ENCODE results near the gene APRT. TPM values are rescaled to one million over a fixed set of nuclear protein-coding genes. Genes with fewer than 3 reads are reported as not detected.

APRT gene
- total RNA-seq, 2 donors from 2014 or later, result 165 to 211 TPM

GRCh38 chr16:88762941-88763340 is 48.8 kb downstream of the APRT start:
- 82% methylated on average over 10 of the region's 10 CpGs for WGBS
- no peaks in the 10 kb centered on the region for H3K27me3 ChIP-seq (replicated peaks; ENCODE audit: insufficient read depth)
- intact Hi-C loops (cut with DNase I), result no loop called here
- no peak for TF ChIP-seq CTCF (IDR thresholded peaks at IDR 0.05)
- TF ChIP-seq POLR2A (IDR thresholded peaks at IDR 0.05), result no peak
- TF ChIP-seq POLR2AphosphoS5 (IDR thresholded peaks at IDR 0.05), result no peak
- no peak overlapping the region for H3K4me3 ChIP-seq
- peak overlapping the region; percentile 87 to 95 for H3K27ac ChIP-seq
- DNase-seq (ENCODE audit: low spot score), result no peak
- no peaks in the 10 kb centered on the region for H3K9me3 ChIP-seq
- H3K4me1 ChIP-seq (replicated peaks), result peaks cover 56% of the 10 kb centered on the region
- H3K36me3 ChIP-seq, result no peaks in the 10 kb centered on the region

- TF ChIP-seq POLR2AphosphoS5 (IDR thresholded peaks at IDR 0.05) (no peak), POLR2A (IDR thresholded peaks at IDR 0.05) (no peak), CTCF (IDR thresholded peaks at IDR 0.05) (no peak)
- Histone ChIP-seq H3K27me3 (replicated peaks; ENCODE audit: insufficient read depth) (no peaks in the 10 kb centered on the region), H3K4me3 (no peak overlapping the region), H3K36me3 (no peaks in the 10 kb centered on the region), H3K4me1 (replicated peaks) (peaks cover 61% of the 10 kb centered on the region), H3K27ac (peak overlapping the region; percentile 87 to 95), H3K9me3 (no peaks in the 10 kb centered on the region)
- intact Hi-C loops (cut with DNase I), result no loop called here
- WGBS, result 71% methylated on average over 9 of the region's 16 CpGs
- DNase-seq (ENCODE audit: low spot score), result no peak
Observed at GRCh38 chr16:88762258-88762870, 49.4 kb downstream of the APRT start.

- Histone ChIP-seq H3K27me3 (replicated peaks; ENCODE audit: insufficient read depth) (no peaks in the 10 kb centered on the region), H3K27ac (peak overlapping the region; percentile 87 to 95), H3K4me3 (no peak overlapping the region), H3K36me3 (no peaks in the 10 kb centered on the region), H3K4me1 (replicated peaks) (peaks cover 61% of the 10 kb centered on the region), H3K9me3 (no peaks in the 10 kb centered on the region)
- intact Hi-C loops (cut with DNase I), result no loop called here
- WGBS, result 34% methylated on average over 8 of the region's 10 CpGs
- peak; percentile 43 for DNase-seq (ENCODE audit: low spot score)
- TF ChIP-seq CTCF (IDR thresholded peaks at IDR 0.05) (no peak), POLR2AphosphoS5 (IDR thresholded peaks at IDR 0.05) (peak; percentile 27)
Observed at GRCh38 chr16:88761830-88762229, 49.9 kb downstream of the APRT start.

- H3K9me3 ChIP-seq, result no peaks in the 10 kb centered on the region
- H3K27ac ChIP-seq, result peak overlapping the region; percentile 87 to 95
- H3K36me3 ChIP-seq, result no peaks in the 10 kb centered on the region
- intact Hi-C loops (cut with DNase I), result no loop called here
- H3K4me3 ChIP-seq, result no peak overlapping the region
- no peak for DNase-seq (ENCODE audit: low spot score)
- peaks cover 61% of the 10 kb centered on the region for H3K4me1 ChIP-seq (replicated peaks)
- no peaks in the 10 kb centered on the region for H3K27me3 ChIP-seq (replicated peaks; ENCODE audit: insufficient read depth)
- 82% methylated on average over 11 of the region's 11 CpGs for WGBS
- TF ChIP-seq POLR2AphosphoS5 (IDR thresholded peaks at IDR 0.05) (no peak), POLR2A (IDR thresholded peaks at IDR 0.05) (no peak), CTCF (IDR thresholded peaks at IDR 0.05) (no peak)
Observed at GRCh38 chr16:88761143-88761534, 50.6 kb downstream of the APRT start.

- Histone ChIP-seq H3K27me3 (replicated peaks; ENCODE audit: insufficient read depth) (no peaks in the 10 kb centered on the region), H3K27ac (peak overlapping the region; percentile 87 to 95), H3K36me3 (no peaks in the 10 kb centered on the region), H3K9me3 (no peaks in the 10 kb centered on the region), H3K4me3 (no peak overlapping the region), H3K4me1 (replicated peaks) (peaks cover 61% of the 10 kb centered on the region)
- peak; percentile 84 for DNase-seq (ENCODE audit: low spot score)
- intact Hi-C loops (cut with DNase I), result no loop called here
- peak in 2 of 4 experiments; percentile 4 to 16 for TF ChIP-seq CTCF (IDR thresholded peaks at IDR 0.05)
- TF ChIP-seq POLR2A (IDR thresholded peaks at IDR 0.05), result no peak
- TF ChIP-seq POLR2AphosphoS5 (IDR thresholded peaks at IDR 0.05), result peak; percentile 81
- WGBS, result 44% methylated on average over 20 of the region's 24 CpGs
Observed at GRCh38 chr16:88760424-88761142, 51.1 kb downstream of the APRT start.

Measured in prostate gland (tissue), 2 donors.